Neural cell (in vitro differentiated cells): ENCODE results near the gene RGS6.

Experiments used
- EZH2 ChIP-seq: fragments of 200-600, 300-800 bp; shearing (Covaris generic), sonication (generic); IDR thresholded peaks from 2 replicates; pipeline ENCODE4 v1.6.1; 2014; ENCODE audit warnings: antibody characterized with exemption, low read length, borderline replicate concordance, mild to moderate bottlenecking; ENCODE audit not compliant: insufficient read depth, poor library complexity, severe bottlenecking
- POLR2AphosphoS5 ChIP-seq: IDR thresholded peaks from 2 replicates; pipeline ENCODE4 v1.6.1; 2012
- SMC3 ChIP-seq: fragments of 450-650 bp; conservative IDR thresholded peaks from 2 replicates; pipeline ENCODE4 v1.6.1; 2014; ENCODE audit warnings: antibody characterized with exemption, mild to moderate bottlenecking, moderate library complexity; ENCODE audit not compliant: poor library complexity
- TF ChIP-seq, protein P1 (sequence below): fragments of 450-650 bp; IDR thresholded peaks from 2 replicates; pipeline ENCODE4 v1.5.1; 2014; ENCODE audit warnings: antibody characterized with exemption, mild to moderate bottlenecking, moderate library complexity; ENCODE audit not compliant: poor library complexity, severe bottlenecking
- TF ChIP-seq, protein P2 (sequence below): IDR thresholded peaks from 2 replicates; pipeline ENCODE4 v1.6.1; 2012; ENCODE audit warnings: borderline replicate concordance

DNA sequence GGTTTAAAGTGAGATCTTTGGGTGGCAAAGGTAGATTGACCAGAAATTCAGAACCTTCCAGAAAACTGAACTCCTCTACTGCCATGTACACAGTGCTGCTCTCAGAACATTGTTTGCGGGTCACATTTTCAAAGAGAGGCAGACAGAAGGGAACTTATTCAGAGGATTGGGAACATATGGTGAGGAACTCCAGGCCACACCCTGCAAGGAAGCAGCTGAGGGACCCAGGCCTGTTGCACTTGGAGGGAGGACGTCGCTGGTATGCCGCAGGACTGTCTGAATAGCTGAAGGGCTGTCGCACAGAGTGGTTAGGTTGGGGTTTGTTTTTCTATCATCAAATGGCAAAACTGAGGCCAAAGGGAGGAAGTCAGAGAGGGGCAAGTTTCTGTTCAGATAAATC, 520.5 kb downstream of the RGS6 start:
- no peak for TF ChIP-seq POLR2AphosphoS5
- TF ChIP-seq, protein P1, sequence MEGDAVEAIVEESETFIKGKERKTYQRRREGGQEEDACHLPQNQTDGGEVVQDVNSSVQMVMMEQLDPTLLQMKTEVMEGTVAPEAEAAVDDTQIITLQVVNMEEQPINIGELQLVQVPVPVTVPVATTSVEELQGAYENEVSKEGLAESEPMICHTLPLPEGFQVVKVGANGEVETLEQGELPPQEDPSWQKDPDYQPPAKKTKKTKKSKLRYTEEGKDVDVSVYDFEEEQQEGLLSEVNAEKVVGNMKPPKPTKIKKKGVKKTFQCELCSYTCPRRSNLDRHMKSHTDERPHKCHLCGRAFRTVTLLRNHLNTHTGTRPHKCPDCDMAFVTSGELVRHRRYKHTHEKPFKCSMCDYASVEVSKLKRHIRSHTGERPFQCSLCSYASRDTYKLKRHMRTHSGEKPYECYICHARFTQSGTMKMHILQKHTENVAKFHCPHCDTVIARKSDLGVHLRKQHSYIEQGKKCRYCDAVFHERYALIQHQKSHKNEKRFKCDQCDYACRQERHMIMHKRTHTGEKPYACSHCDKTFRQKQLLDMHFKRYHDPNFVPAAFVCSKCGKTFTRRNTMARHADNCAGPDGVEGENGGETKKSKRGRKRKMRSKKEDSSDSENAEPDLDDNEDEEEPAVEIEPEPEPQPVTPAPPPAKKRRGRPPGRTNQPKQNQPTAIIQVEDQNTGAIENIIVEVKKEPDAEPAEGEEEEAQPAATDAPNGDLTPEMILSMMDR = no peak
- TF ChIP-seq, protein P2, sequence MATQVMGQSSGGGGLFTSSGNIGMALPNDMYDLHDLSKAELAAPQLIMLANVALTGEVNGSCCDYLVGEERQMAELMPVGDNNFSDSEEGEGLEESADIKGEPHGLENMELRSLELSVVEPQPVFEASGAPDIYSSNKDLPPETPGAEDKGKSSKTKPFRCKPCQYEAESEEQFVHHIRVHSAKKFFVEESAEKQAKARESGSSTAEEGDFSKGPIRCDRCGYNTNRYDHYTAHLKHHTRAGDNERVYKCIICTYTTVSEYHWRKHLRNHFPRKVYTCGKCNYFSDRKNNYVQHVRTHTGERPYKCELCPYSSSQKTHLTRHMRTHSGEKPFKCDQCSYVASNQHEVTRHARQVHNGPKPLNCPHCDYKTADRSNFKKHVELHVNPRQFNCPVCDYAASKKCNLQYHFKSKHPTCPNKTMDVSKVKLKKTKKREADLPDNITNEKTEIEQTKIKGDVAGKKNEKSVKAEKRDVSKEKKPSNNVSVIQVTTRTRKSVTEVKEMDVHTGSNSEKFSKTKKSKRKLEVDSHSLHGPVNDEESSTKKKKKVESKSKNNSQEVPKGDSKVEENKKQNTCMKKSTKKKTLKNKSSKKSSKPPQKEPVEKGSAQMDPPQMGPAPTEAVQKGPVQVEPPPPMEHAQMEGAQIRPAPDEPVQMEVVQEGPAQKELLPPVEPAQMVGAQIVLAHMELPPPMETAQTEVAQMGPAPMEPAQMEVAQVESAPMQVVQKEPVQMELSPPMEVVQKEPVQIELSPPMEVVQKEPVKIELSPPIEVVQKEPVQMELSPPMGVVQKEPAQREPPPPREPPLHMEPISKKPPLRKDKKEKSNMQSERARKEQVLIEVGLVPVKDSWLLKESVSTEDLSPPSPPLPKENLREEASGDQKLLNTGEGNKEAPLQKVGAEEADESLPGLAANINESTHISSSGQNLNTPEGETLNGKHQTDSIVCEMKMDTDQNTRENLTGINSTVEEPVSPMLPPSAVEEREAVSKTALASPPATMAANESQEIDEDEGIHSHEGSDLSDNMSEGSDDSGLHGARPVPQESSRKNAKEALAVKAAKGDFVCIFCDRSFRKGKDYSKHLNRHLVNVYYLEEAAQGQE = no peak
- no peak for TF ChIP-seq SMC3
- TF ChIP-seq EZH2 = no peak
